ENCODE measurements around the gene PGLYRP2. TPM values are rescaled to one million over a fixed set of nuclear protein-coding genes. Genes with fewer than 3 reads are reported as not detected.

PGLYRP2 gene
- total and polyA plus RNA-seq, 2 of the 13 experiments (the other 11 are each of a cell fraction or from before 2014, with no cell fraction given): 0.04 to 1.0 TPM

- no peaks in the 10 kb centered on the region for H3K9me3 ChIP-seq (ENCODE audit: low read length)
- DNase-seq (ENCODE audit: low spot score) (no peak), ATAC-seq (no peak), FAIRE-seq (no peak)
- no peak overlapping the region for H3K9ac ChIP-seq (ENCODE audit: insufficient read depth, low read depth, low read length)
- BruUV-seq (replicated peaks): no TSS peak
- ChIA-PET POLR2A (no interaction called here), CTCF (ENCODE audit: low intra/inter-chr PET ratio, low total read pairs) (no interaction called here)
- intact Hi-C loops (cut with micrococcal nuclease; ENCODE audit: unreplicated experiment): loop anchor here (5.0 kb wide), 1 partner anchor 82 kb away; no protein-coding TSS in a partner anchor
- no peak overlapping the region for H3K4me2 ChIP-seq (ENCODE audit: low read depth, low read length)
- TF ChIP-seq ZFYVE20 (CRISPR knock-in tag; IDR thresholded peaks at IDR 0.05; ENCODE audit: borderline replicate concordance, low read depth) (no peak), GPBP1L1 (CRISPR knock-in tag; IDR thresholded peaks at IDR 0.05) (no peak), ZNF589 (CRISPR knock-in tag; conservative IDR thresholded peaks at IDR 0.05) (no peak), TBX2 (CRISPR knock-in tag; IDR thresholded peaks at IDR 0.05; ENCODE audit: borderline replicate concordance) (no peak), ZFP36L2 (CRISPR knock-in tag; IDR thresholded peaks at IDR 0.05) (no peak), ZNF609 (CRISPR knock-in tag; IDR thresholded peaks at IDR 0.05; ENCODE audit: borderline replicate concordance) (no peak), KLF9 (CRISPR knock-in tag; IDR thresholded peaks at IDR 0.05; ENCODE audit: low read depth) (no peak), ZNF468 (CRISPR knock-in tag; IDR thresholded peaks at IDR 0.05) (no peak), KDM3A (CRISPR knock-in tag; IDR thresholded peaks at IDR 0.05; ENCODE audit: low read depth) (no peak), HHEX (CRISPR knock-in tag; IDR thresholded peaks at IDR 0.05) (no peak), ZNF879 (CRISPR knock-in tag; IDR thresholded peaks at IDR 0.05) (no peak)
- peaks cover 34% of the 10 kb centered on the region for H3K4me1 ChIP-seq (ENCODE audit: insufficient read depth, low read length)
- in situ Hi-C loops (cut with HindIII; ENCODE audit: extremely low pct_ligation_motif_present, low pct_unique_long_range_greater_than_20kb): no loop called here
- H3K36me3 ChIP-seq (replicated peaks in 1 of 2; ENCODE audit: control insufficient read depth in 1 of 2, insufficient read depth in 2 of 2, low read length in 2 of 2): no peaks in the 10 kb centered on the region
- WGBS (ENCODE audit: low lambda C conversion rate): 87% methylated on average over 6 of the region's 10 CpGs
- no peak overlapping the region for H3K27ac ChIP-seq (ENCODE audit: extremely low read length, insufficient read depth, low read length)
- H3K79me2 ChIP-seq (ENCODE audit: insufficient read depth, low read length): no peaks in the 10 kb centered on the region
- no peak overlapping the region for H3K4me3 ChIP-seq (replicated peaks in 1 of 3; ENCODE audit: insufficient read depth in 1 of 3, low read depth in 2 of 3, low read length in 3 of 3)
- no peaks in the 10 kb centered on the region for H4K20me1 ChIP-seq (ENCODE audit: insufficient read depth, low read length)
- no peak overlapping the region for H2AFZ ChIP-seq (ENCODE audit: low read length)
- H3K27me3 ChIP-seq (ENCODE audit: control insufficient read depth in 1 of 2, insufficient read depth in 2 of 2, low read length in 2 of 2): no peaks in the 10 kb centered on the region
Measured at GRCh38 chr19:15475611-15476010, 3.7 kb downstream of the PGLYRP2 start.
